ENCODE measurements around the gene TIMM17A.

The TIMM17A gene

DNA sequence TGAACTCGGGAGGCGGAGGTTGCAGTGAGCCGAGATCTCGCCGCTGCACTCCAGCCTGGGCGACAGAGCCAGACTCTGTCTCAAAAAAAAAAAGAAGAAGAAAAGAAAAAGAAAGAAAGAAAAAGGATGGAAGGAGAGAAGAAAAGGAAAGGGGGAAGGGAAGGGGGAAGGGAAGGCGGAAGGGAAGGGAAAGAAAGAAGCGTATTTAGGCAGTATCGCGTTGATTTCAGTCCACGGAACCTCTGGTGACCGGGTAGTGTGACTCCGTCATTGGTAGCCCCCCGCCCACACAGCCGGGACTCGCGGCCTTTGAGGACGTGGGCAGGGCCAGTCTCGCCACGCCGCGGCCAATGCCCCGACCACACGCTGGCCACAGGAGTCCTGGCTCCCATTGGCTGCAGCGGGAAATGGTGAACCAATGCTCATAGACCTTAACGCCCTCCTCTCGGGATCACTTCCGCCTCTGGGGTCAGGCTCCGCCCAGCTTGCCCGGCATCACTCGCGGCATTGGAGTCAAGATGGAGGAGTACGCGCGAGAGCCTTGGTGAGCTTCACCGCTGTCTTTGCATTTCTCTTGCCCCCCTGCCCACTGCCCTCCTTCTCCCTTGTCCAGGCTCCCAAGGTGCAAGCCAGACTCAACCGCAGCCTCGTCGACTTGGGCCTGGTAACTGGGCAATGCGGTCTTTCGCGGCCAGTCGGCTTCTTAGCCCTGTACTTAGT, at the start of gene TIMM17A:
TIMM17A (plus strand) TSS at position 495 of the 720 bp plus-strand sequence; CDS start at position 519, 24 bp downstream.
- H3K4me3 ChIP-seq (ENCODE audit: low read length): peak within 1 kb of the TSS; percentile 100
- TF ChIP-seq, protein P1, sequence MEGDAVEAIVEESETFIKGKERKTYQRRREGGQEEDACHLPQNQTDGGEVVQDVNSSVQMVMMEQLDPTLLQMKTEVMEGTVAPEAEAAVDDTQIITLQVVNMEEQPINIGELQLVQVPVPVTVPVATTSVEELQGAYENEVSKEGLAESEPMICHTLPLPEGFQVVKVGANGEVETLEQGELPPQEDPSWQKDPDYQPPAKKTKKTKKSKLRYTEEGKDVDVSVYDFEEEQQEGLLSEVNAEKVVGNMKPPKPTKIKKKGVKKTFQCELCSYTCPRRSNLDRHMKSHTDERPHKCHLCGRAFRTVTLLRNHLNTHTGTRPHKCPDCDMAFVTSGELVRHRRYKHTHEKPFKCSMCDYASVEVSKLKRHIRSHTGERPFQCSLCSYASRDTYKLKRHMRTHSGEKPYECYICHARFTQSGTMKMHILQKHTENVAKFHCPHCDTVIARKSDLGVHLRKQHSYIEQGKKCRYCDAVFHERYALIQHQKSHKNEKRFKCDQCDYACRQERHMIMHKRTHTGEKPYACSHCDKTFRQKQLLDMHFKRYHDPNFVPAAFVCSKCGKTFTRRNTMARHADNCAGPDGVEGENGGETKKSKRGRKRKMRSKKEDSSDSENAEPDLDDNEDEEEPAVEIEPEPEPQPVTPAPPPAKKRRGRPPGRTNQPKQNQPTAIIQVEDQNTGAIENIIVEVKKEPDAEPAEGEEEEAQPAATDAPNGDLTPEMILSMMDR (conservative IDR thresholded peaks at IDR 0.05; ENCODE audit: low read depth, low read length): no peak
- peak; percentile 94 for DNase-seq (ENCODE audit: low read depth)

DNA sequence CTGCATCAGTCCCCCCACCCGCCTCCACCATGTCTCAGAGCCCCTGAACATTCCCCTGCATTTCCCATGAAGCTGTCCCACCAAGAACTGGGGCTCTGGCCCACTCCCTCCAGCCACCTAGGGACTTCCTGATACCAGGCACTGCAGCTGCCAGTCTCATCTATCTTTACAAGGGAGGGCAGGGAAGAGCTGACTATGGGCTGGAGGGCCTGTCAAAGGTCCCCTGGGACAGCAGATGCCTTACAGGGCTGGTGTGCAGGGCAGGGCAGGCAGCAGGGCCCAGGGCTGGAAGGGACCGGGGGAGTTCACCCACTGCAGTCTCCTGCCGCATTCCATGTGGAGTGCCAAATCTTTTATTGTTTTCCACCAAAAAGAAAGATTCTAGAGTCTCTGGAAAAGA, 49.0 kb upstream of the TIMM17A start:
- no peak overlapping the region for H3K4me3 ChIP-seq (ENCODE audit: low read length)
- TF ChIP-seq, protein P1 (conservative IDR thresholded peaks at IDR 0.05; ENCODE audit: low read depth, low read length): no peak
- no peak for DNase-seq (ENCODE audit: low read depth)

DNA sequence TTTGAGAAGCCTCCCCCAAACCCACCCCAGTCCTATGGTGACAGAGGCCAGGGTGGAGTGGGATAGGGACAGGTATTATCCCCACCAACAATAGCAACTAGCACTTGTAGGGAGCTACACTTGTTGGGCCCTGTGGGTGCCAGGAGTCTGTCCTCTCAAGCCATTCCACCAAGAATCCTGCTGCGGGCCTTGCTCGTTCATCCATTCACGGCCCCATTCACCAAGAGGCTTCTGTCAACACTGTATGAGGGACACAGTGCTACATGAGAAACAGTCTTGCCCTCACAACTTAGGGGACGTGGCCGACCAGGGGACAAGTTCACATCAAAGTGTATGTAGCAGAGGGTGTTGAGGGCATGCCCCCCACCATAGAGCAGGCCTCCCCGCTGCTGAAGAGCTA, 47.7 kb upstream of the TIMM17A start:
- TF ChIP-seq, protein P1 (conservative IDR thresholded peaks at IDR 0.05; ENCODE audit: low read depth, low read length): no peak
- DNase-seq (ENCODE audit: low read depth): no peak
- no peak overlapping the region for H3K4me3 ChIP-seq (ENCODE audit: low read length)

DNA sequence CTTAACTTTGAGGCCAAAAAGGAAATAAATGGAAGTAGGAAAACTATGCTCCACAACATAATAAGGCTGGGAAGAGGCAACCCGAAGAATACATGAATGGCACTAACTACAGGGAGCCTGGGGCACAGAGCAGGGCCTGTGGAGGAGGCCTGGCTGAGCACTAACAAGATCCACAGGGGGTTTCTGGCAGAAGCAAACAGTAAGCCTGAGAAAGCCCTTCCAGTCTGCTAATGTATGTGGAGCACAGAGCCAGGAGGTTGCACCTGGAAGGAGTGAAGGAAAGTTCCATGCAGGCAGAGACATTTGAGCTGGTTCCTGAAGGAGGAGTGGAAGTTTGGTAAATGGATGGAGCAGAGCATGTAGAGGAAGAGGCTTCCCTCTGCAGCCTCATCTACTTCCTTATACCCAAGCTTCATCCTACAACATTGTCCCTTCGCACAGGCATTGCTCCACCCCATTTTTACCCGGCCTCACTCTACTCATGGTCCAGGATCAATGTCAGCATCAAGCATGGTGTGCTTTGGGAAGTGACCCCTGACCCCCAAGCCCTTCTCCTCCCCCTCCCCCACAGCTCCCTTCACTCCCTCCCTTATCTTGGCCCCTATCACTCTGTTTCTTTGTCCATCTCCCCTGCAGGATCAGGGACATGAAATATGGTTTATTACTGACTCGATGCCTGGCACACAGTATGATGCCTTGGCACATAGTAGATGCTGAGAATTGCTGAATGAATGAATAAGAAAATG, 43.3 kb upstream of the TIMM17A start:
- no peak overlapping the region for H3K4me3 ChIP-seq (ENCODE audit: low read length)
- DNase-seq (ENCODE audit: low read depth): no peak
- TF ChIP-seq, protein P1 (conservative IDR thresholded peaks at IDR 0.05; ENCODE audit: low read depth, low read length): no peak

DNA sequence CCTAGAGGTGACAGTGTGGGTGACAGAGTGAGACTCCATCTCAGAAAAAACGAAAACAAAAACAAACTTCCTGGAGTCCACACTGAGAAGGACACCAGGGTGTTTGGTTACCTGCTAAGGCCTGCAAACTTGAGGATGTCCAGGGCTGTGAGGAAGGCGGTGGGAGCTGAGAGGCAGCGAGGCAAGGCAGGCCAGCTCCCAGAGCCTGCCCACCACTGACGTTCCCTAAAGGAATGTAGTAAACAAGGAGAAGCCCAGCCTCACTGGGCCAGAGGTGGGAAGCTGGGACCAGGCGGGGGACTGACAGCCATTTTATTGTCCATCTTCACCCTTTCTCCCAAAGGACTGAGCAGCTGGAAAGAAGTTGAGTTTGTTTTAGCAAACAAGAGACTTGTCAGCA, 42.5 kb upstream of the TIMM17A start:
- DNase-seq (ENCODE audit: low read depth): no peak
- TF ChIP-seq, protein P1 (conservative IDR thresholded peaks at IDR 0.05; ENCODE audit: low read depth, low read length): no peak
- no peak overlapping the region for H3K4me3 ChIP-seq (ENCODE audit: low read length)

DNA sequence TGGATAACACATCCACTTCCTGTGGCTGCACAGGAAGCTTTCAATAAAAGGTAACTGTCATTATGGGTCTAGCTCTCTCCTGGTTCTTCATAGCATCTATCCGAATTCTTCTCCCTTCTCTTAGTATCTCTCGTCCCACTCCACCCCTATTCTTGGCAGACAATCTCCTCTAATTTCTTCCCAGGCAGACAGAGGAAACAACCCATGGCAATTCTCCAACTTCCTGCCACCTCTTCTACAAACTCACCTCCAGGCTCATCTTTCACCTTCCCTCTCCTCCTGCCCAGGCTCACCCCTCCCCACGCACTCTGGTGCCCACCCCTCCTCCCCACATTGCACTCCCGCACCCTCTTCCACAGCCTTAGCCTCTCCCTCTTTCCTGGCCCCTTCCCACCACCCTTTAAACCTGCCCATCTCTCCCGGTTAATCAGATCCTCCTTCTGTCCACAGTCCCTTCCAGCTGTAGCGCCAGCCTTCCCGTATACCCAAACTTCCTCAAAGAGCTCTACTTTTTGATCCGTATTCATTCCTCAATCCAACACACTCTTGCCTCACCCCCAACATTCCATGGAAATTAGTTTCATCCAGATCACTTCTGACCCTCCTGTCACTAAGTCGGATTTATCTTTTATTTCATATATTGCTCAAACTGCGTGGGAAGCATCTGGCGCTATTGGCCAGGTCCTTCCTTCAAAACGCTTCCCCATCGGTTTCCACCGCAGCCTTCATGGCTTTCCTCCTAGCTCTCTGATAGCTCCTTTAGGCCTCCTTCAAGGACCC, 40.7 kb upstream of the TIMM17A start:
- TF ChIP-seq, protein P1 (conservative IDR thresholded peaks at IDR 0.05; ENCODE audit: low read depth, low read length): no peak
- H3K4me3 ChIP-seq (ENCODE audit: low read length): no peak overlapping the region
- DNase-seq (ENCODE audit: low read depth): no peak

Measured in retinal pigment epithelial cell (primary cell).